ENCODE results near the gene MLLT3. TPM values are rescaled to one million over a fixed set of nuclear protein-coding genes. Genes with fewer than 3 reads are reported as not detected.

Gene MLLT3
- total RNA-seq, 1 donor from 2014 or later, result 35.1 TPM

- H3K79me2 ChIP-seq (ENCODE audit: insufficient read depth, low read length), result no peaks in the 10 kb centered on the region
- Mint-ChIP-seq H3K36me3 (ENCODE audit: low read depth, unreplicated experiment) (peaks cover 1% of the 10 kb centered on the region), H3K27me3 (ENCODE audit: low read depth, unreplicated experiment) (no peaks in the 10 kb centered on the region), H3K4me3 (ENCODE audit: unreplicated experiment) (no peak overlapping the region), H3K9me3 (ENCODE audit: unreplicated experiment) (no peaks in the 10 kb centered on the region), H3K27ac (ENCODE audit: unreplicated experiment) (no peak overlapping the region), H3K4me1 (ENCODE audit: low read depth, unreplicated experiment) (peaks cover 5% of the 10 kb centered on the region)
- TF ChIP-seq CTCF (IDR thresholded peaks at IDR 0.05; ENCODE audit: insufficient read depth, low read depth, low read length), result no peak
- no peak for TF ChIP-seq EZH2 (IDR thresholded peaks at IDR 0.05; ENCODE audit: insufficient read depth, low read length)
- H3K9me3 ChIP-seq (ENCODE audit: insufficient read depth, low read depth, low read length), result no peaks in the 10 kb centered on the region
- FAIRE-seq (no peak), DNase-seq (ENCODE audit: low read depth) (no peak)
- H3K4me2 ChIP-seq (ENCODE audit: low read length), result no peak overlapping the region
- no peaks in the 10 kb centered on the region for H3K4me1 ChIP-seq (ENCODE audit: insufficient read depth, low read length)
- no peak overlapping the region for H2AFZ ChIP-seq (ENCODE audit: low read depth, low read length)
- no peaks in the 10 kb centered on the region for H4K20me1 ChIP-seq (ENCODE audit: insufficient read depth, low read length)
- H3K9ac ChIP-seq (ENCODE audit: low read length), result no peak overlapping the region
- H3K27me3 ChIP-seq (ENCODE audit: insufficient read depth, low read length), result no peaks in the 10 kb centered on the region
- no peak overlapping the region for H3K4me3 ChIP-seq (ENCODE audit: insufficient read depth, low read depth, low read length)
- H3K27ac ChIP-seq (ENCODE audit: low read depth, low read length), result no peak overlapping the region
- no peaks in the 10 kb centered on the region for H3K36me3 ChIP-seq (ENCODE audit: insufficient read depth, low read length)
Observed at GRCh38 chr9:20506099-20506900, 116.0 kb downstream of the MLLT3 start.

- no peaks in the 10 kb centered on the region for H3K36me3 ChIP-seq (ENCODE audit: insufficient read depth, low read length)
- H3K4me2 ChIP-seq (ENCODE audit: low read length), result no peak overlapping the region
- no peak overlapping the region for H3K27ac ChIP-seq (ENCODE audit: low read depth, low read length)
- H3K9ac ChIP-seq (ENCODE audit: low read length), result no peak overlapping the region
- no peaks in the 10 kb centered on the region for H4K20me1 ChIP-seq (ENCODE audit: insufficient read depth, low read length)
- H2AFZ ChIP-seq (ENCODE audit: low read depth, low read length), result no peak overlapping the region
- DNase-seq (ENCODE audit: low read depth) (no peak), FAIRE-seq (no peak)
- H3K9me3 Mint-ChIP-seq (ENCODE audit: unreplicated experiment), result no peaks in the 10 kb centered on the region
- peaks cover 5% of the 10 kb centered on the region for H3K4me1 Mint-ChIP-seq (ENCODE audit: low read depth, unreplicated experiment)
- H3K4me3 Mint-ChIP-seq (ENCODE audit: unreplicated experiment), result no peak overlapping the region
- no peaks in the 10 kb centered on the region for H3K9me3 ChIP-seq (ENCODE audit: insufficient read depth, low read depth, low read length)
- H3K27me3 Mint-ChIP-seq (ENCODE audit: low read depth, unreplicated experiment), result no peaks in the 10 kb centered on the region
- no peak overlapping the region for H3K27ac Mint-ChIP-seq (ENCODE audit: unreplicated experiment)
- H3K4me1 ChIP-seq (ENCODE audit: insufficient read depth, low read length), result no peaks in the 10 kb centered on the region
- TF ChIP-seq EZH2 (IDR thresholded peaks at IDR 0.05; ENCODE audit: insufficient read depth, low read length), result no peak
- TF ChIP-seq CTCF (IDR thresholded peaks at IDR 0.05; ENCODE audit: insufficient read depth, low read depth, low read length), result no peak
- H3K36me3 Mint-ChIP-seq (ENCODE audit: low read depth, unreplicated experiment), result peaks cover 1% of the 10 kb centered on the region
- H3K4me3 ChIP-seq (ENCODE audit: insufficient read depth, low read depth, low read length), result no peak overlapping the region
- no peaks in the 10 kb centered on the region for H3K79me2 ChIP-seq (ENCODE audit: insufficient read depth, low read length)
- H3K27me3 ChIP-seq (ENCODE audit: insufficient read depth, low read length), result no peaks in the 10 kb centered on the region
Observed at GRCh38 chr9:20505574-20505973, 116.7 kb downstream of the MLLT3 start.

GRCh38 chr9:20504930-20505329 is 117.4 kb downstream of the MLLT3 start:
- no peak for DNase-seq (ENCODE audit: low read depth)
- H3K27me3 ChIP-seq (ENCODE audit: insufficient read depth, low read length), result no peaks in the 10 kb centered on the region
- H3K4me1 ChIP-seq (ENCODE audit: insufficient read depth, low read length), result no peaks in the 10 kb centered on the region
- Mint-ChIP-seq H3K27ac (ENCODE audit: unreplicated experiment) (no peak overlapping the region), H3K36me3 (ENCODE audit: low read depth, unreplicated experiment) (peaks cover under 1% of the 10 kb centered on the region), H3K4me3 (ENCODE audit: unreplicated experiment) (no peak overlapping the region), H3K9me3 (ENCODE audit: unreplicated experiment) (no peaks in the 10 kb centered on the region), H3K27me3 (ENCODE audit: low read depth, unreplicated experiment) (no peaks in the 10 kb centered on the region), H3K4me1 (ENCODE audit: low read depth, unreplicated experiment) (peaks cover 5% of the 10 kb centered on the region)
- no peak overlapping the region for H3K9ac ChIP-seq (ENCODE audit: low read length)
- H3K79me2 ChIP-seq (ENCODE audit: insufficient read depth, low read length), result no peaks in the 10 kb centered on the region
- no peak overlapping the region for H2AFZ ChIP-seq (ENCODE audit: low read depth, low read length)
- no peak overlapping the region for H3K27ac ChIP-seq (ENCODE audit: low read depth, low read length)
- no peaks in the 10 kb centered on the region for H4K20me1 ChIP-seq (ENCODE audit: insufficient read depth, low read length)
- no peaks in the 10 kb centered on the region for H3K36me3 ChIP-seq (ENCODE audit: insufficient read depth, low read length)
- no peaks in the 10 kb centered on the region for H3K9me3 ChIP-seq (ENCODE audit: insufficient read depth, low read depth, low read length)
- no peak overlapping the region for H3K4me2 ChIP-seq (ENCODE audit: low read length)
- no peak for FAIRE-seq
- no peak overlapping the region for H3K4me3 ChIP-seq (ENCODE audit: insufficient read depth, low read depth, low read length)
- TF ChIP-seq EZH2 (IDR thresholded peaks at IDR 0.05; ENCODE audit: insufficient read depth, low read length), result no peak
- no peak for TF ChIP-seq CTCF (IDR thresholded peaks at IDR 0.05; ENCODE audit: insufficient read depth, low read depth, low read length)
